ENCODE measurements around the gene SFMBT2. TPM values are rescaled to one million over a fixed set of nuclear protein-coding genes. Genes with fewer than 3 reads are reported as not detected.
"Not testable (repeated sequence)": the region's sequence is repeated elsewhere in the genome, so short reads cannot be mapped to it uniquely, and the experiment has no call there.

Gene SFMBT2
- polyA plus RNA-seq, 1 donor = 3.5 TPM

DNA sequence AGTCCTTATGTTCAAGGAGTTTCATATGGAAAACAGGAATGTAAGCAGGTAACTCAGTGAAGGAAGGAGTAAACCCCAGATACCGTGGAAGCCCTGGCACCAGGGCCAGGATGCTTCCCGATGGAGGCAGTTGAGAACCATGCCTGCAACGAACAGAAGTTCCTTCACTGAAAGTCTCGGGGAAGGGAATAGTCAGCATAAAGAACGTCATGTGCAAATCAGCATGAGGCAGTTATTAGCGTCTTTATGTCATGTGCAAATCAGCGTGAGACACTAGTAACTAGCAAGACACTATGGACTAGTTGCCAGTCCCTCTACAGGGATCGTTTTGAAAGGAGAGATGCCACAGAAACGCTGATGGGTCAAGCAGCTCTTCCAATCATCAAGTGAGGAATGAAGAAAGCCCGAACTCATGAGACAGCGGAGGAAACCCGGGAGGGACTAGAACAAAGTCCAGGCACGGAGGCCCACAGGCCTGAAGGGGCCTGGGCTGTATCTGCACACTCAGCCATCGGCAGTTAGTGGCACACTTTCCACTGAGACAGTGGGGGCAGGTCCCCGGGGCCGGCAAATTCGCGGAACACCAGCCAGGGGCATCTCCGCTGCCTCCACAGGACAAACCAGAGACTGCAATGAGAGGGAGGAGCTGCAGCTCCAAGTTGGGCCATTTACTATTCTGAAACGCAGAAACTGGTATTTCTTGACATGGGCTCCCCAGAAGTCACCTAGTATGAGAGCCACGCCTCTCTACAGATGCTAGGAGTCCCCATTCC, 109.6 kb downstream of the SFMBT2 start:
- no peaks in the 10 kb centered on the region for H3K4me1 ChIP-seq (ENCODE audit: control insufficient read depth, insufficient read depth, low read length)
- WGBS (ENCODE audit: insufficient coverage, low lambda C conversion rate) = 100% methylated on average over 1 of the region's 21 CpGs

GRCh38 chr10:7300384-7300971, 110.4 kb downstream of the SFMBT2 start:
- H3K36me3 ChIP-seq (ENCODE audit: control insufficient read depth, insufficient read depth, low read length) = no peaks in the 10 kb centered on the region
- no peaks in the 10 kb centered on the region for H3K9me3 ChIP-seq (ENCODE audit: control insufficient read depth, low read depth, low read length)
- DNase-seq = no peak
- no peaks in the 10 kb centered on the region for H3K4me1 ChIP-seq (ENCODE audit: control insufficient read depth, insufficient read depth, low read length)
- no peak overlapping the region for H3K4me3 ChIP-seq (ENCODE audit: low read length)
- no peak overlapping the region for H3K27ac ChIP-seq (ENCODE audit: low read length)
- no peaks in the 10 kb centered on the region for H3K27me3 ChIP-seq (ENCODE audit: control insufficient read depth, insufficient read depth, low read length)
- 80% methylated on average over 1 of the region's 5 CpGs for WGBS (ENCODE audit: insufficient coverage, low lambda C conversion rate)

More for the DNA sequence above, 109.6 kb downstream of the SFMBT2 start:
- Histone ChIP-seq H3K27ac (ENCODE audit: low read length) (no peak overlapping the region), H3K27me3 (ENCODE audit: control insufficient read depth, insufficient read depth, low read length) (no peaks in the 10 kb centered on the region), H3K4me3 (ENCODE audit: low read length) (no peak overlapping the region), H3K36me3 (ENCODE audit: control insufficient read depth, insufficient read depth, low read length) (no peaks in the 10 kb centered on the region), H3K9me3 (ENCODE audit: control insufficient read depth, low read depth, low read length) (no peaks in the 10 kb centered on the region)
- DNase-seq = no peak

GRCh38 chr10:7299601-7300325, 111.1 kb downstream of the SFMBT2 start:
- not testable (repeated sequence) for H3K9me3 ChIP-seq (ENCODE audit: control insufficient read depth, low read depth, low read length); H3K36me3 ChIP-seq (ENCODE audit: control insufficient read depth, insufficient read depth, low read length); H3K4me3 ChIP-seq (ENCODE audit: low read length); DNase-seq; H3K27ac ChIP-seq (ENCODE audit: low read length); H3K4me1 ChIP-seq (ENCODE audit: control insufficient read depth, insufficient read depth, low read length); H3K27me3 ChIP-seq (ENCODE audit: control insufficient read depth, insufficient read depth, low read length)
- WGBS (ENCODE audit: insufficient coverage, low lambda C conversion rate) = 95% methylated on average over 4 of the region's 7 CpGs

GRCh38 chr10:7298495-7298894, 112.3 kb downstream of the SFMBT2 start:
- Histone ChIP-seq H3K27me3 (ENCODE audit: control insufficient read depth, insufficient read depth, low read length) (no peaks in the 10 kb centered on the region), H3K4me3 (ENCODE audit: low read length) (no peak overlapping the region), H3K9me3 (ENCODE audit: control insufficient read depth, low read depth, low read length) (no peaks in the 10 kb centered on the region), H3K27ac (ENCODE audit: low read length) (no peak overlapping the region), H3K36me3 (ENCODE audit: control insufficient read depth, insufficient read depth, low read length) (no peaks in the 10 kb centered on the region), H3K4me1 (ENCODE audit: control insufficient read depth, insufficient read depth, low read length) (no peaks in the 10 kb centered on the region)
- DNase-seq = no peak
- no CpG with 5 or more reads among the region's 7 CpGs for WGBS (ENCODE audit: insufficient coverage, low lambda C conversion rate)

DNA sequence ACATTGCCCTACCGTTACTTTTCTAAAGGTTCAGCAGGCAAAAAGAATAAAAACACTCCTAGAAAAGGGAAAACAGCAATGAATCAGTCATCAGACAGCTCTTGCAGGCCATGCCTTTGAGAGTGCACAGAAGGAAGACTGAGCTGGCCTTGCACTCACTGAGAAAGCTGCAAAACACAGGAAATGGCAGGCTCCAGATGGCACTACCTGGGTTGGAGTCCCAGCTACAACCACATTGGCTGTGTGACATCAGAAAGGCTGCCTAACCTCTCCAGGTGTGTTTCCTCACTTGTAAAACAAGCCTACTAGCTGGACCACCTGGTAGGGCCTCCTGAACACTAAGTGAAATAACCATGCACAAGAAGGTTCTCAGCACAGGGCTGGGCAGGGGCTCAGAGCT, 113.7 kb downstream of the SFMBT2 start:
- WGBS (ENCODE audit: insufficient coverage, low lambda C conversion rate) = no CpG with 5 or more reads among the region's 1 CpG
- Histone ChIP-seq H3K27me3 (ENCODE audit: control insufficient read depth, insufficient read depth, low read length) (no peaks in the 10 kb centered on the region), H3K36me3 (ENCODE audit: control insufficient read depth, insufficient read depth, low read length) (no peaks in the 10 kb centered on the region)

DNA sequence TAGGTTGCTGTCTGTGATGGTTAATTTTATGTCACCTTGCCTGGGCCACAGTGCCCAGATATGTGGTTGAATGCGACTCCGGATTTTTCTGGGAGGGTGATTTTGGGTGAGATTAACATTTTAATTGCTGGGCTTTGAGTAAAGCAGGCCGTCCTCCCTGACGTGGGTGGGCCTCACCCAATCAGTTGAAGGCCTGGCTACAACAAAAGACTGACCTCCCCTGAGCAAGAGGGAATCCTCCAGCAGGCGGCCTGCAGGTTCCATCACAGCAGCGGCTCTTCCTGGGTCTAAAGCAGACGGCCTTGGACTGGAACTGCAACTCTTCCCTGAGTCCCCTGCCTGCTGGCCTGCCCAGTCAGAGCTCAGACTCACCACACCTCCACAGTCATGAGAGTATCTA, 114.2 kb downstream of the SFMBT2 start:
- DNase-seq = no peak
- Histone ChIP-seq H3K4me3 (ENCODE audit: low read length) (no peak overlapping the region), H3K9me3 (ENCODE audit: control insufficient read depth, low read depth, low read length) (no peaks in the 10 kb centered on the region), H3K27ac (ENCODE audit: low read length) (no peak overlapping the region), H3K27me3 (ENCODE audit: control insufficient read depth, insufficient read depth, low read length) (no peaks in the 10 kb centered on the region), H3K36me3 (ENCODE audit: control insufficient read depth, insufficient read depth, low read length) (no peaks in the 10 kb centered on the region), H3K4me1 (ENCODE audit: control insufficient read depth, insufficient read depth, low read length) (no peaks in the 10 kb centered on the region)
- WGBS (ENCODE audit: insufficient coverage, low lambda C conversion rate) = 100% methylated on average over 2 of the region's 7 CpGs

More for the DNA sequence above, 113.7 kb downstream of the SFMBT2 start:
- Histone ChIP-seq H3K4me3 (ENCODE audit: low read length) (no peak overlapping the region), H3K27ac (ENCODE audit: low read length) (no peak overlapping the region), H3K4me1 (ENCODE audit: control insufficient read depth, insufficient read depth, low read length) (no peaks in the 10 kb centered on the region), H3K9me3 (ENCODE audit: control insufficient read depth, low read depth, low read length) (no peaks in the 10 kb centered on the region)
- DNase-seq = no peak

DNA sequence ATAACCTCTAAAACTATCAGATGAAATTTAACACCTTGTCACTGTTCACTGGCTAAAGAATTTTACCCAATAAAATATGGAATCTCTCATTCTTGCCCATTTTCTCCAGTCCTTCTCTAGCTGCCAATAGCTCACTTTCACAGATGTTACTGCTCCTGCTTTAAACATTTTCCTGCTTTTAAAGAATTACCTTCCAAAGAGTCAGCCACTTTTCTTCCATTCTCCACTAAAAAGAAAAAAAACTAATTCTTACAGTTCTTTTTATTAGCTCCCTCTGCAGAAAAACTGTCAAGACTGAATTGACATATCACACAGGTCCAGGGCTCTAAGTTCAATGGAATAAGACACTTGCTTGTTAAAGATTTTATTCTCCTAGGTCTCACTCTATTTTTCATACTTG, 114.8 kb downstream of the SFMBT2 start:
- Histone ChIP-seq H3K27me3 (ENCODE audit: control insufficient read depth, insufficient read depth, low read length) (no peaks in the 10 kb centered on the region), H3K4me1 (ENCODE audit: control insufficient read depth, insufficient read depth, low read length) (no peaks in the 10 kb centered on the region), H3K9me3 (ENCODE audit: control insufficient read depth, low read depth, low read length) (no peaks in the 10 kb centered on the region), H3K4me3 (ENCODE audit: low read length) (no peak overlapping the region), H3K36me3 (ENCODE audit: control insufficient read depth, insufficient read depth, low read length) (no peaks in the 10 kb centered on the region), H3K27ac (ENCODE audit: low read length) (no peak overlapping the region)
- DNase-seq = no peak

- no peak for DNase-seq
- no peaks in the 10 kb centered on the region for H3K27me3 ChIP-seq (ENCODE audit: control insufficient read depth, insufficient read depth, low read length)
- no peak overlapping the region for H3K27ac ChIP-seq (ENCODE audit: low read length)
- WGBS (ENCODE audit: insufficient coverage, low lambda C conversion rate) = no CpG with 5 or more reads among the region's 3 CpGs
- no peak overlapping the region for H3K4me3 ChIP-seq (ENCODE audit: low read length)
- no peaks in the 10 kb centered on the region for H3K4me1 ChIP-seq (ENCODE audit: control insufficient read depth, insufficient read depth, low read length)
- no peaks in the 10 kb centered on the region for H3K9me3 ChIP-seq (ENCODE audit: control insufficient read depth, low read depth, low read length)
- no peaks in the 10 kb centered on the region for H3K36me3 ChIP-seq (ENCODE audit: control insufficient read depth, insufficient read depth, low read length)
Measured at GRCh38 chr10:7293378-7293920, 117.4 kb downstream of the SFMBT2 start.

DNA sequence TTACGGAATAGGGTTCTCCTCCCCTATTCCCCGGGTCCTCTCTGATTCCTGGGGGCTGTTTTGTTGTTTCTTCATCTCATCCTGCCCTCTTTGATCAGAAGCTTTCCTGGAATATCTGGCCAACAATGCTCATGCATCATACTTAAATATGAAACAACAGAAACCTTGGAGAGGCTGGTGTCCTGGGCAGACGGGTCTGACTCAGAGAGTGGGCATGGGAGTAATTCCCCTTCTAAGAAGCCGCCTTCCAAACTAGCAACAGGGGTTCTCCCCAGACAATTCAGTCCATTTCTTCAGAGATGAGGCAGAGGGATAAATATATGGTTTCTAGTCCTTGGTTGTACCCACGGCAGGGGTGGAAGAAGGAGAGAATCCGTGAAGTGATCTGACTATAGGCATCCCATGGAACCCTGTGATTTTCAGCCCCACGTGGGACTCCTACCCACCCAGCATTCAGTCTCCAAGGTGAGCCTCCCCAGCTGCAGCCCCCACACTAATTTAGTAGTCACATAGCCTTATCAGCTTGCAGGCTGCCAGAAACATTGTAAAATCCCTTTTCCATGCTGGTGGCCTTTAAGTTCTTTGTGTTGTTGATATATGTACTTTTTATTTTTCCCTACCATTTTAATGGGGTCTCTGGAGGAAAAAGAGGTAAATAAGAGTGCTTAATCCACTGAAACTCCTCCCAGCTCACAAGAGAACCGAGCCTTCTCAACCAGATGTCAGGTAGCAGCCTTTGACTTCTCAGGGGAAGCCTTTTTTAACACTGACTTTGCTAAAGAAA, 119.2 kb downstream of the SFMBT2 start:
- WGBS (ENCODE audit: insufficient coverage, low lambda C conversion rate) = 100% methylated on average over 2 of the region's 8 CpGs

More for the DNA sequence above, 119.2 kb downstream of the SFMBT2 start:
- no peak overlapping the region for H3K27ac ChIP-seq (ENCODE audit: low read length)
- H3K4me1 ChIP-seq (ENCODE audit: control insufficient read depth, insufficient read depth, low read length) = no peaks in the 10 kb centered on the region
- no peak for DNase-seq
- no peaks in the 10 kb centered on the region for H3K9me3 ChIP-seq (ENCODE audit: control insufficient read depth, low read depth, low read length)
- no peaks in the 10 kb centered on the region for H3K27me3 ChIP-seq (ENCODE audit: control insufficient read depth, insufficient read depth, low read length)
- H3K4me3 ChIP-seq (ENCODE audit: low read length) = no peak overlapping the region
- H3K36me3 ChIP-seq (ENCODE audit: control insufficient read depth, insufficient read depth, low read length) = no peaks in the 10 kb centered on the region
